HG02981 (cell line): ENCODE data around the gene DPH1.
A peak's percentile ranks its signal among the peaks of the same experiment; 100 is the strongest.

Experiments
- ATAC-seq: cut with Tn5 transposase; IDR thresholded peaks from one replicate; pipeline ENCODE4 v1.9.1; 2021; ENCODE audit warnings: mild to moderate bottlenecking, moderate library complexity; ENCODE audit not compliant: unreplicated experiment

The DPH1 gene

DNA sequence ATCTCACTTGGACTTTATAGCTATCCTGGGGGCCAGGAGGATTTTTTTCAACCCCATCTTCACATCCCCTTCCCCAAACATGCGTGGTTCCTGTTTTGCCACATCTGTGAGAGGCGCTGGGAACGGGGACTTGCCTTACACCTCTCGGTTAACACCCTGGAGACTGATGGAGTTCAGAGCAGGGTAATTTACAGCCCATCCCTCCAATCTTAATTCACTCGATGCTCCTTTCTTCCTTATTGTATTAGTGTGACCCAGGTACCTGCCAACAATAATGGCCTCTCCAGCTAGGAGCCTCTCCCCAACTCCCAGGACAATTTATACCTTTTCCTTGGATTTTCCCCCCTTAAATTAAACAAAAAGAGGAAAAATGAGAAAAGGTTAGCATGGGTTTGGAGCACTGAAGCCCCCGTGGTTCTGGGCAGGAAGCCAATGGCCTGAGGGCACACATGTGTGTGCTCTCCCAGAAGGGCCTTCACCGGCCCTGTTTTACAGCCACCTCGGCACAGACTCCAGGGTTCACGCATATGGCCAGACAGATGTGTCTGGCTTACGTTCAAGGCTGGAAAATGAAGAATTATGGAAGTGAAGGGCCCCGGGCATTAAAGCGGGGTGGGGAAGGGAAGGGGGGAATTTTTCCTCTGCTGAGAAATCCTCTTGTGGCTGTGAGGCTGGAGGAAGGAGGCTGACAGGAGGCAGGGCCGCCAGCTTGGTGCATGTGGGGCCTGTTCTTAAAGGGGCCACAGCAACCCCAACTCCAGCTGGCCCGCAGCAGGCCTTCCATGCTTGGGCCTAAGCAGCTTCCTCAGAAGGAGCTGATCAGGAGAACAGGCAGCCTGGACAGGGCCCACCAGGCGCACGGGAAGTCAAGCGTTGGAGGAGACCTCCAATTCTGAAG lies 46.4 kb downstream of the DPH1 start:
- ATAC-seq, result no peak

GRCh38 chr17:2077040-2077439 lies 47.1 kb downstream of the DPH1 start:
- ATAC-seq, result no peak

DNA sequence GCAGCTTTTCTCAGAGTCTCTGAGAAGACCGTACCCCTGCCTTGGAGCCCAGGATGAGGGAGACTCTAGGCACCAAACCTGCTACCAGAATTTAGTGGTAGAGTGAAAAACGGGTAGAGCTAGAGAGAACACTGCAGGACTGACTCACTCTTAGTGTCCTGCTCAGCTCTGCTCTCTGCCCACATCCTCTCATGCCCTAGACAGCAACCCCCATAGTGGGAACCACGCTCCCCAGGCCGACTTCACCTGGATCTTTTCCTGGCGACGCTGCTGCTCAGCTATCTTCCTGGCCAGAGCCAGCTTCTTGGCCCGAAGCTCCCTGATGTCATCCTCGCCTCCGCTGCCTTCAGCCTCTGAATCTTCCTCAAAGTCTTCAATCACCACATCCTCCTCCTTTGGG lies 51.6 kb downstream of the DPH1 start:
- no peak for ATAC-seq

- ATAC-seq, result no peak
Measured at GRCh38 chr17:2082003-2082781, 52.2 kb downstream of the DPH1 start.

GRCh38 chr17:2083613-2084035 lies 53.7 kb downstream of the DPH1 start:
- no peak for ATAC-seq

GRCh38 chr17:2084036-2084765 lies 54.2 kb downstream of the DPH1 start:
- ATAC-seq, result no peak

DNA sequence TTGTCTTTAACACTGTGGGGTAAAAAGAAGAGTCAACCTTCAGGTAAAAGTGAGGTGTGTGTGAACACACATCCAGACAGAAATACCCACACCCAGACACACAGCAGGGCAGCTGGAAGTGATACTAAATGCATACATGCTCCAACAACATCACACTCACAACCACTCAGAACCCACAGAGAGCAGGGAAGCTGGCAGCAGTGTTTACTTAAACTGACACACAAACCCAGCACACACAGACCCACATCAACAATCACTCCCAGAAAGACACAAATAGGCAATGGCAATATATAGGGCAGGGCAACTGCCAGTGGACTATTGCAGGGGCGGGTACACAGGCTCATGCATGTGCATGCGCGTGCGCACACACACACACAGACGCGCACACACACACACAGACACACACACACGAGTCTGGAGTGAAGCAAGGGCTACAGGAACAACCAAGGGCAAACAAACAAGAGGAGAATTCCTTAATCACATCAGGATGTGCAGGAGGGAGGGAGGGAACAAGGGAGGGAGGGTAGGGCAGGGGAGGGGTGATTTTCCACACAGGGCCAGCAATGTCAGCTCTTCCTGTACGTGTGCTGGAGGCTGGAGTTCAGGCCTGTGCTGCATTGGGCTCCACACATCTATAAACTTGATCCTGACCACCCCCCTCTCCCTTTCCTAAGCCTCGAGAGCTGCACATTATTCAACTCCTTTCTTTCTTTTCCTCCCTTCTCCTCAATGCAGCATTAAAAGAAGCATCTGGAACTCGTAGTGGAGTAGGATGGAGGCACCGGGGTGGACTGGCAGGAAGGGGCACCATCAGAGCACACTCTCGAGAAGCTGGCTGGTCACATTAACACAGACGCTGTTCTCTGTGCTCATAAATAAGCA lies 55.1 kb downstream of the DPH1 start:
- no peak for ATAC-seq

DNA sequence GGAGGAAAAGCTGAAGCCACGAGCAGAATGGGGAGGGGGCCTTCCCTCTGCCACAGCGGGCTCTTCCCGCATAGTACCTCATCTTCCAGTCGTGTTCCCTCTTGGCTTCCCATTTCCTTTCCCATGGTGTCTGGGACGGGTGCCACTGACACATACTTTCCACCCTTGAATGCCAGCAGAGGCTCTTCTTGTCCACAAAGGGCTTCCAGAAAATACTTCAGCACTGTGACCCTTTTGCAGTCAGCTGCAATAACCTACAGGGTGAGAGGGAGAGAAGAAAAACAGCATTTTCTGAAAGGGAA lies 55.6 kb downstream of the DPH1 start:
- no peak for ATAC-seq

GRCh38 chr17:2086306-2086705 lies 56.4 kb downstream of the DPH1 start:
- ATAC-seq, result no peak

GRCh38 chr17:2087597-2088211 lies 57.8 kb downstream of the DPH1 start:
- no peak for ATAC-seq

DNA sequence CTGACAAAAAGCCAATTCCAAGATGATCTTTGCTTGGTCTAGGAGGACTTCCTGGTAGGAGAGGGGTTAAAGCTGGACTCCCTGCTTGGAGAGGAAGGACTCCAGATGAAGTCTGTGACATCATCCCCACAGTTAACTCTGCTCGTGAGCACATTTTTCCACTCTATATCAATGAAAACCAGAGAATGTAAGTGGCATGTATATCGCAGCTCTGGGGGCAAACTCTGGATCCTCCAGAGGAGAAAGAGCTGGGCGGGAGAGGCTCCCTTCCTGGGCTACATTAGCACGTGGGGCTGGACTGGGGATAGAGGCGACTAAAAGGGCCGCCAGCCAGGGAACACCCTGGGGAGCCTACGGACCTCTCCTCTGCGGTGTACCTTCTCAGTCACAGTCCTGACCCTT lies 59.1 kb downstream of the DPH1 start:
- ATAC-seq, result peak; percentile 7

GRCh38 chr17:2090210-2090641 lies 60.3 kb downstream of the DPH1 start:
- ATAC-seq, result no peak

DNA sequence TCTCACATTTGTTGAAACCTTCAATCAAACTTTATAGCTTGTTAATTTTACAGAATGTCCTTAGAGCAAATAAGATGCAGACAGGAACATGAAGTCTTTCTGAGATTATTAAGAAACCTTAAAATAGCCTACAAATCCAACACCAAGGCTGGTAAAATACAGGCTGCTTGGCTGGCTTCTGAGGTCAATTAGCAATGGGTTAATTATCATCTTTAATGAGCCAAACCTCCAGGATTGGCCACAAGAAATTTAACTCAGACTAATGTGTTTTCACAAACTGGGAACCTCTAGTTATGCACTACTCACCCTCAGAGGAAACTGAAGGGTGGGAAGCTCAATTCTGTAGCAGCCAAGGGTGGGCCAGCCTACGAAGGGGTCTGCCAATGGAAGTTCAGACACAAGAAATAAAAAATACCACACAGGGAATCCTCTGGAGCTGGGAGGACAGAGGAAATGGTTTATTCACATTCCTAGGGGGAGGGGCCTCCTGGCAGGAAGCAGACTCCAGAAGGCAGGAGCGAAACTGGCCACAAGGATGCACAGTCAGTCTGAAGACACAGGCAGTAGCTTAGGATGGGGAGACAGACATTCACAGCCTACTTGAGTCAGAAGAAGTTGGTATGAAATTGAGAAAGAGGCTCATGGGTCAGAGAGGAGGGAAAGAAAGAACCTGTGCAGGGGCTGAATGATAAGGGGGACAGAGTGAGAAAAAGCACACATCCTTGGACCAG lies 61.0 kb downstream of the DPH1 start:
- ATAC-seq, result no peak

DNA sequence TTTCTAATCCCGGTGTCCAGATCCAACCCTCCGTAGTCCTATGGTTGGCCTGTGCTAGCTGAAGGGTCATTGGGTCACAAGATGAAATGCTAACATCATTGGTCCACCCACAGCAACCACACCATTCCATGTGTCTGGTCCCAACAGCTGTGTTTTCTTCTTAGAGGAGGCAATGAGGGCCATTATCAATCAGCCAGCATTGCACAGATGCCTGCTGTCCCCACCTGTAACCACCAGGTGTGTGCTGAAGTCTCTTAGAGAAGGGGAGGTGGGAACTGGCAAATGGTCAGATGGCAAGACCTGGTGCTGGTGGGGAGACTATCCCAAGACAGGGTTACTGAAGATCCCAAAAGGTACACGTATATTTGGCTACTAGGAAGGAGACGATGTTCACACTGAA lies 62.3 kb downstream of the DPH1 start:
- no peak for ATAC-seq

DNA sequence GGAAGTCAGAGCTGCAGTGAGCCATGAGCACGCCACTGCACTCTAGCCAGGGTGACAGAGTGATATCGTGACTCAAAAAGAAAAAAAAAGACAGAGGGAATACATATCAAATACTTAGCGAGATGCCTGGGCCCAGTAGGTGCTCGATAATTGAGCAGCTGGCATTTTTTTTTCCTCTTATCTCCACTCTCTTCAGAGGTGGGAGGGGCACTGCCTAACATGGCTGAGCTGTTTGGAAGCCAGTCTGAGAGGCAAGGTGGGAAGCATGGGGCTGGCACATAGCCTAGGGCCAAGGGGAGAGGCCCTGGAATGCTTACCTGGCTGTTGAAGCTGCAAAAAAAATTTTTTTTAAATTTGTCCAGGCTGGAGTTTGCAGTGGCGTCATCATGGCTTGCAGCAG lies 63.4 kb downstream of the DPH1 start:
- no peak for ATAC-seq
